Transverse colon (tissue), 4 donors: ENCODE results near the gene THBD.

Experiments
- EP300 ChIP-seq: sonication (generic); formaldehyde crosslinking; IDR thresholded peaks from one replicate; pipeline ENCODE4 v1.6.1; 2017; ENCODE audit warnings: antibody characterized with exemption, low read depth
- POLR2A ChIP-seq: fragments of 450-650 bp; IDR thresholded peaks from one replicate; pipeline ENCODE4 v1.6.1; 2016; ENCODE audit warnings: antibody characterized with exemption, mild to moderate bottlenecking, moderate library complexity
- POLR2AphosphoS5 ChIP-seq, 3 donors: sonication (generic); formaldehyde crosslinking; IDR thresholded peaks; one replicate each; pipeline ENCODE4 v1.6.1; 2016; ENCODE audit warnings: antibody characterized with exemption in 3 of 3
- TF ChIP-seq, protein P1 (sequence below), 5 experiments: fragments of 200-600 bp in 3 of 5; fragments of 450-650 bp in 2 of 5; sonication (generic) in 3 of 5; IDR thresholded peaks; 1 replicate in 2 of 5; 2 replicates in 3 of 5; pipeline ENCODE4 v1.5.1; 2016 to 2017; ENCODE audit warnings: antibody characterized with exemption in 5 of 5, inconsistent platforms in 3 of 5, mild to moderate bottlenecking in 2 of 5, moderate library complexity in 1 of 5

DNA sequence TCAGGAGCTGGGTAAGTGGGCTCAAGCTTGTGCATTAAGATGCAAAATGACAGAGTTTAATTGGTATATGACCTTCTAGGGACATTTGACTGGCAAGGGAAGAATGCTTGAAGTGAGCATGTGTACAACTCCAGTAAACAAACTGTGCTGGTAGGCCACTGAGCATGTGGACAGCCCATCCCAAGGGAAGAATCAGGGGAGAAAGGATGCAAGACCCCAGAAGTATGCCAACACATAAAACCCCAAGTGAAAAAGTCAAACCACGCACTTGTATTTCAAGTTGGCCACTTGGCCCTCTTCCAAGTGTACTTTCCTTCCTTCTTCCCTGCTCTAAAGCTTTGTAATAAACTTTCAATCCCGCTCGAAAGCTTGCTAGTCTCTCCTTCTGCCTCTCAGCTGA, 10.4 kb upstream of the THBD start:
- TF ChIP-seq, protein P1, sequence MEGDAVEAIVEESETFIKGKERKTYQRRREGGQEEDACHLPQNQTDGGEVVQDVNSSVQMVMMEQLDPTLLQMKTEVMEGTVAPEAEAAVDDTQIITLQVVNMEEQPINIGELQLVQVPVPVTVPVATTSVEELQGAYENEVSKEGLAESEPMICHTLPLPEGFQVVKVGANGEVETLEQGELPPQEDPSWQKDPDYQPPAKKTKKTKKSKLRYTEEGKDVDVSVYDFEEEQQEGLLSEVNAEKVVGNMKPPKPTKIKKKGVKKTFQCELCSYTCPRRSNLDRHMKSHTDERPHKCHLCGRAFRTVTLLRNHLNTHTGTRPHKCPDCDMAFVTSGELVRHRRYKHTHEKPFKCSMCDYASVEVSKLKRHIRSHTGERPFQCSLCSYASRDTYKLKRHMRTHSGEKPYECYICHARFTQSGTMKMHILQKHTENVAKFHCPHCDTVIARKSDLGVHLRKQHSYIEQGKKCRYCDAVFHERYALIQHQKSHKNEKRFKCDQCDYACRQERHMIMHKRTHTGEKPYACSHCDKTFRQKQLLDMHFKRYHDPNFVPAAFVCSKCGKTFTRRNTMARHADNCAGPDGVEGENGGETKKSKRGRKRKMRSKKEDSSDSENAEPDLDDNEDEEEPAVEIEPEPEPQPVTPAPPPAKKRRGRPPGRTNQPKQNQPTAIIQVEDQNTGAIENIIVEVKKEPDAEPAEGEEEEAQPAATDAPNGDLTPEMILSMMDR (IDR thresholded peaks at IDR 0.05), result no peak
- TF ChIP-seq POLR2A (no peak), EP300 (no peak), POLR2AphosphoS5 (IDR thresholded peaks at IDR 0.05) (no peak)
